ENCODE data around the gene ALPL.
"Not testable (repeated sequence)": the region's sequence is repeated elsewhere in the genome, so short reads cannot be mapped to it uniquely, and the experiment has no call there.

ALPL gene

DNA sequence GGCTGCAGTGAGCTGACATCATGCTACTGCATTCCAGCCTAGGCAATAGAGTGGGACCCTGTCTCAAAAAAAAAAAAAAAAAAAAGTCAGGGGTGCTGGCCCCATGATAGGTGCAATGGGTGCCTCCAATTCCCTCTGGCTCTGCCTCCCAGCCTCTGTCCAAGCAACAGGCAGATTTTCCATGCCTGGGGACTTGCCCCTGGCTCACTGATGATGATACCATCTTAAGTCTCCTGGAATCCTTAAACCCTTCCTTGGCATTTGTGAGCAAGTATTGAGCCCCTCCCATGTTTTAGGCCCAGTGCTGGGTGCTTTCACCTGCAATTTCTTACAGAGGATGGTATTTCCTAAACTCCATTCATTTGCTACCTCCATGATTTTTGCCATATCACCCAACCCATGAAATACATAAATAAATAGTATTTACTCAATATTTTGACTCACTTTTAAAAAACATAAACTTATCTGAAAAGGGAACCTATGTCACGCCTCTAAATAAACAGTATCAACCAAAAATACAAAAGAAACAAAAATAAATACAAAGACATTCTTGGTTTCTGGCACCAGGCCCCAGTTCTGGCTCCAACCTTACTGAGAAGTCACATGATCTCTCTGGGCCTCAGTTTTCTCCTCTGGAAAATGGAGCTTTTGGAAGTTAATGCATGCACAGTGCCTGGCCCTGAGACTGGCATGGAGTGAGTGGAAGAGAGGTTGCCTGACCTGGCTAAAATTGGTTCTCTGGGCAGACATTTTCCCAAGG is 1.5 kb upstream of the ALPL start:
- DNase-seq (ENCODE audit: low read depth in 2 of 2, low spot score in 1 of 2) = no peak

DNA sequence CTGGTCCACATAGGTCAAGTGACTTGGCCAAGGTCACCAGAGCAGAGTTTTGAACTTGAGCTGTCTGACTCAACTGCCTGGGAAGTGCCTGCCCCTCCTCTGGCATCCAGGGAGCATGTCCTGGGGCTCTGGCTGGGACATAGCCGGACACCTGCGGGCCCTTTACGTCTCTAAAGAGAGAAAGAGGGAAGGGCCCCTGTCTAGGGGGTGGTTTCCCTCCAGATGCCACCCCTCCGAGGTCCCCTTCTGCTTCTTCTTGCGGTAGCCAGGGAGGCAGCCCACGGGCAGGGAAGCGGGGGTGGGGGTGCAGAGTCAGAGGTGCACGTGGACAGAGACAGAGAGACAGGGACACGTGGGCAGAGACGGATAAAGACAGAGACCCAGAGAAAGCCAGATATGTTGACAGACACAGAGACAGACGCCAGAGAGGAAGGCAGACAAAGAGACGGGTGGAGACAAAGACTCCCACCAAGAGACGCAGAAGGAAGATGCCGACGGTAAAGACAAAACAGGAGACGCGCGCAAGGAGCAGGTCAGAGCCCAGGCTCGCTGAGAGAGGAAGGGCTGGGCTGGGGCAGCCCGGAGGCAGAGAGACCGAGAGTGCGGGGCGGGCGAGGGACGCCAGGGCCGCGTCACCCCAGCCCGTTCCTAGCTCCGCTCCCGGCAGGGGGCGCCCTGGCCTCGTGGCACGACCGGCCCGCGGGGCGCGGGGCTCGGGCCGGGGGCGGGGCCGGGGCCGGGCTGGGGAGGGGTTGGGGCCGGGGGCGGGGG is 458 bp upstream of the ALPL start:
- DNase-seq (ENCODE audit: low read depth in 2 of 2, low spot score in 1 of 2) = peak; percentile 8 to 36

GRCh38 chr1:21510113-21510493 is 880 bp downstream of the ALPL start:
- DNase-seq (ENCODE audit: low read depth in 2 of 2, low spot score in 1 of 2) = no peak

DNA sequence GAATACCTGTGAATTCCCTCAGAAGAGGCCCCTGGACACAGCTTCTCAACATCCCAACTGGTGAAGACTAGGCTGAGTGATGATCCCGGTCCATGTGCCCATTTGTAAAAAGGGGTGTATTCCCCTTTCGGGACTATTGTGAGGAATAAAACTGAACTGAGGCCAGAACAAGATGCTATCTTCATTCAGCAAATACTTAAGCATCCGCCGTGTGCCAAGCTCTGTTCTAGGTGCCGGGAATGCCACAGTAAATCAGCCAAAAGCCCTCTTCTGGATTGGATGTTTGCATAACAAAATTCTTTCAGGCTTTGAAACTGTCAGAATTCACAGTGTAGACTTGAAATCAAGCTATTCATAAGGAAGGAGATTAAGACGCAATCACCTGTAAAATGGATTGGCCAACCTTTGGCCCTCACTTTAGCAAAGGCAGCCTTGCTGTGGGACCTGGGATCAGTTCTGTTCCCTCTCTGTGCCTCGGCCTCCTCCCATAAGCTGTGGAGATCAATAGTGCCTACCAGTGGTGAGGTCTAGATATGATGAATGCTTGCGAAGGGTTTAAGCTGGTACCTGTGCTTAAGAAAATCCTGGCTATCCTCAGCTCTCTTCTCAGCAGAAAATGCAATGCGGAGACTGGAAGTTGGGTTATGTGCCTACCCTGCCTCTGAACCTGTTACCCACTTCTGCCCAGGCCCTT is 1.8 kb downstream of the ALPL start:
- DNase-seq (ENCODE audit: low read depth in 2 of 2, low spot score in 1 of 2) = no peak

GRCh38 chr1:21511579-21512522 is 2.6 kb downstream of the ALPL start:
- no peak for DNase-seq (ENCODE audit: low read depth in 2 of 2, low spot score in 1 of 2)

DNA sequence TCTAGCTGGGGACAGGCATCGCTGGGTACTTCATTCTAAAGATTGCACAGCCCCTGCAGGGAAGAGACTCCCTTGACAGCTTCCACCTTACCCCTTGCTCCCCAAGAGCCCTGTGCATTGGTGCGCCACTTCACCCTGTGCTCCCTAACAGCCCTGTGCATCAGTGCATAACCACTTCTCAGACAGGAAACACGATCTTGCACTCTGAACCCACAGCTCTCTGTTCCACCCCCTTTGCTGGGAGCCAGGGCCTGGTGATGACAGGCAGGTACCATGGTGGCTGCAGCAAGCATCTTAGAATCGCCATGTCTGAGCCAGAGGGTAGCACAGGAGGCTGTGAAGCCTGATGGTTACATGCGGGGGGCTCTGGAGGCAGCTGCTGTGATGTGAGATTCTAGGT is 5.0 kb downstream of the ALPL start:
- DNase-seq (ENCODE audit: low read depth in 2 of 2, low spot score in 1 of 2) = no peak

DNA sequence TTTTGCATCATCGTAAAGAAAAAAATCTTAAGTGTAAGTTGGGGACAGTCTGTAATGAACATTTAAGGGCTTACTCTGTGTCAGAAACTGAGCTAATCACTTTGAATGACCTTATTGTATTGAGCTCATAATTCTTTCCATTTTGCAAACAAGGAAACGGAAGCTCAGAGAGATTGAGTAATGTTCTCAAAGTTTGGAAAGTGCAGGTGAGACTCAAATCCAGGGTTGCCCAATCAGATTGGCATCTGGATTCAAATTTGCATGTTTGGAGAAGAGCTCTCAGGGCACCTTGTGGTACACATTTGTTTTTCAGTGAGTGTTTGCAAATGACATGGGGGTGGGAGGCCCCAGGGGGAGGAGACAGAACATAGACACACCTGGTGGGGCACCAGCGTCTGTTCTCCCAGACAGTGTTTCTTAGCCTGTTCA is 8.0 kb downstream of the ALPL start:
- DNase-seq (ENCODE audit: low read depth in 2 of 2, low spot score in 1 of 2) = no peak

DNA sequence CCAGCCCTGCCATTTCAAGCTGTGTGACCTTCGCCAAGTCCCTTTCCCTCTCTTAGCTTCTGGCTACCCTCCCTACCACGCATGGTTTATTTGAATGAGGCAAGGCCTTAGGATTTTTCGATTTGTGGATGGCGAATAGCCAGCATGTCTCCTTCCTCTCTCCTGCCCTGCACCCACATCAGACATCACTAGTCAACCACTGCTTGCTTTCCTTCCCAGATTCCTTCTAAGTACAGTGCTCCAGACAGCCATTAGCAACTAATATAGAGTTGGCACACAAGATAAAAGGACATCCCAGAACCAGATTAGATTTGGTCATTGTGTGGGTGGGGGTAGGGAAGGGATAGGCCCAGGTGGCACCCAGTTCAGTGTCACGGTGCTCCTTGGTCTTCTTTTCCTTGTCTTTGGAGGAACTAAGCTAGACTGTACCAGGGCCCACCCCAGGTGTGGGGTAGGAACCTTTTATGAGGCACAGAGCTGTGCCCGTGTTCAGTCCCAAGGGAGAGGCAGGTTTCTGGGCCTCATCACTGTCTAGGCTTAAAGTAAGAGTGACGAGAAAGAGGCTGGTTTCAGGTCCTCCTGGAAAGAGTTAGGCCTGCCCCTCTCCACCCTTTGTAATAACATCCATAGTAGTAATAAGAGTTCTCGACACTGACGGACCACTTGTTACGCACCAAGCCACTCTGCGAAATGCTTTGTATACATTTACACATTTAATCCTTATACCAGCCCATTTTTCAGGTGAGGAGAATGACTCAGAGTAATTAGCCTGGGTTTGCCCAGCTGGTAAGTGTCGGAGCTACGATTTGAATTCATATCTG is 8.6 kb downstream of the ALPL start:
- DNase-seq (ENCODE audit: low read depth in 2 of 2, low spot score in 1 of 2) = no peak

- DNase-seq (ENCODE audit: low read depth in 2 of 2, low spot score in 1 of 2) = no peak
Observed at GRCh38 chr1:21518774-21519455, 9.7 kb downstream of the ALPL start.

GRCh38 chr1:21519486-21520070 is 10.4 kb downstream of the ALPL start:
- DNase-seq (ENCODE audit: low read depth in 2 of 2, low spot score in 1 of 2) = not testable (repeated sequence)

DNA sequence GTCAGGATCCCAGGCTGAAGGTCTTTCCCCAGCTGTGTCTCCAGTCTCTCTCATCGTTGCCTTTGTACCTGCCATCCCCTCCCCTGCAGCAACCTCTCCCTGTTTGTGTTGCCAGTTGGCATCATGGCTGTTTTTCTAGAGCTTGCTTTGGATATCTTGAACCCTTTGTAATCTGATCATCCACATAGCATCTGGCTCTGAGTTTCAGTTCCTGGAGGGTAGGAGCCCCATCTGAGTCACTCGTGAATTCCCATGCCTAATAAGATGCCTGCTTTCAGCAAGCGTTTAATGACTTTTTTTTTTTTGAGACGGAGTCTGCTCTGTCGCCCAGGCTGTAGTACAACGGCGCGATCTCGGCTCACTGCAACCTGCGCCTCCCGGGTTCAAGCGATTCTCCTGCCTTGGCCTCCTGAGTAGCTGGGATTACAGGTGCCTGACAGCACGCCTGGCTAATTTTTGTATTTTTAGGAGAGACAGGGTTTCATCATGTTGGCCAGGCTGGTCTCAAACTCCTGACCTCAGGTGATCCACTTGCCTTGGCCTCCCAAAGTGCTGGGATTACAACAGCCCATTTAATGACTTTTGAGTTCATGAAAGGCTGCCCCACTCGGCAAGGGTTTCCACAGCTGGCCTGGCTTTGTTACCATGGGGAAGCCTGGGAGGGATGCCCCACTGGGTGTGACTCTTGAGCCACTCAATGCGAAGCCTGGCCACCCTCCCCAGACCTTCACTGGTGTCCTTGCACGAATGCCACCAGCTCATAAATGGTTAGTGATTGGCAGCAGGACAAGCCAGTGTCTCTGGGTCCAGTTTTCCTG is 11.9 kb downstream of the ALPL start:
- no peak for DNase-seq (ENCODE audit: low read depth in 2 of 2, low spot score in 1 of 2)

DNA sequence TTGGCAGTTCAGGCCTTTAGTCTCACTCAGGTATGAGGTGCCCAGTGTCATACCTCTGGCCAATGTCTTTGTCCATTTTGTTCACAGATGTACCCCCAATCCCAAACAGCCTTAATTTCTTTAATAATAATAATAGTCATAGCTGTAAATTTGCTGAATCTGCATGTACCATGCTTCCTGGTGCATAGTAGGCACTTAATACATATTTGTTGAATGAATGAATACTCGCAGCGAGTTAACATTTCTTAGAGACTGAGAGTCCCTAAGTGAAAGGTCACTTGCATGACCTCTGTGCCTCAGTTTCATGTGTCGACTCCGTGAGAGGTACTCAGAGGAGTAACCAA is 12.5 kb downstream of the ALPL start:
- no peak for DNase-seq (ENCODE audit: low read depth in 2 of 2, low spot score in 1 of 2)

- DNase-seq (ENCODE audit: low read depth in 2 of 2, low spot score in 1 of 2) = no peak
Observed at GRCh38 chr1:21522525-21523038, 13.4 kb downstream of the ALPL start.

- DNase-seq (ENCODE audit: low read depth in 2 of 2, low spot score in 1 of 2) = no peak
Observed at GRCh38 chr1:21523297-21523813, 14.1 kb downstream of the ALPL start.

DNA sequence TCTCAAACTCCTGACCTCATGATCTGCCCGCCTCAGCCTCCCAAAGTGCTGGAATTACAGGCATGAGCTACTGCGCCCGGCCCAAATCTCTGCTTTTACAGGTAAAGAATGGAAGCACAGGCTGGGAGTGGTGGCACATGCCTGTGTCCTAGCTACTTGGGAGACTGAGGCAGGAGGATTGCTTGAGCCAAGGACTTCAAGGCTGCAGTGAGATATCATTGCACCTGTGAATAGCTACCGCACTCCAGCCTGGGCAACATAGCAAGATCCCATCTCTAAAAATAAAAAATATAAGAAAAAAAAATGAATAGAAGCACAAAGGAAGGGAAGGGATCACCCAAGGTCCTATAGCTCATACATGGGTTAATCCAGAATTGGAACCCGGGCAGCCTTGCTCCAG is 15.0 kb downstream of the ALPL start:
- no peak for DNase-seq (ENCODE audit: low read depth in 2 of 2, low spot score in 1 of 2)

GRCh38 chr1:21524686-21525339 is 15.6 kb downstream of the ALPL start:
- DNase-seq (ENCODE audit: low read depth in 2 of 2, low spot score in 1 of 2) = no peak

- no peak for DNase-seq (ENCODE audit: low read depth in 2 of 2, low spot score in 1 of 2)
Observed at GRCh38 chr1:21525340-21525717, 16.1 kb downstream of the ALPL start.
